Stimulated activated CD4-positive, alpha-beta T cell treated with anti-CD3 and anti-CD28 coated beads, Interleukin-15, amount 100 ng/mL, for 48 hours (primary cell): ENCODE data around the gene ZAR1L.
A peak's percentile ranks its signal among the peaks of the same experiment; 100 is the strongest.

ENCODE experiments used
- DNase-seq, 2 donors: peaks; one replicate each; pipeline ENCODE4 v3.0.0-alpha.2; 2020; ENCODE audit warnings: low read depth in 2 of 2

The ZAR1L gene

GRCh38 chr13:32302461-32302860 lies 12.7 kb downstream of the ZAR1L start:
- DNase-seq: no peak

DNA sequence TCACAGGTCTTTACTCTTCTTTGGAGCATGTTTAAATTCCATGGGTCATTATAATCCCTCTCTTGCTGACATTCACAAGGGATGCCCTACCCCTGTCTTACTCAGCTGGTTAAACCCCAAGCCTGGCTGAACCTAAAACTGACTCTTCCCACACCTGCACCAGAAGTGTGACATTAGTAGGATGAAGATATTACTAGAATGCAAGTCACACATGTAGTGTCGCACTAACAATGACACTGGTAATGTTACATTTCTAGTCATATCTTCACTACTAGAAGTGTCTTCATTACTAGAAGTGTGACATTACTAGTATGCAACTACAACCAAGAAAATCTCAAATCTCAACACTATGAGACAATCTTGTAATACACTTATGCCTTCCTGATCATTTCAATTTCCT lies 14.2 kb downstream of the ZAR1L start:
- no peak for DNase-seq

GRCh38 chr13:32300406-32300805 lies 14.8 kb downstream of the ZAR1L start:
- DNase-seq: no peak

DNA sequence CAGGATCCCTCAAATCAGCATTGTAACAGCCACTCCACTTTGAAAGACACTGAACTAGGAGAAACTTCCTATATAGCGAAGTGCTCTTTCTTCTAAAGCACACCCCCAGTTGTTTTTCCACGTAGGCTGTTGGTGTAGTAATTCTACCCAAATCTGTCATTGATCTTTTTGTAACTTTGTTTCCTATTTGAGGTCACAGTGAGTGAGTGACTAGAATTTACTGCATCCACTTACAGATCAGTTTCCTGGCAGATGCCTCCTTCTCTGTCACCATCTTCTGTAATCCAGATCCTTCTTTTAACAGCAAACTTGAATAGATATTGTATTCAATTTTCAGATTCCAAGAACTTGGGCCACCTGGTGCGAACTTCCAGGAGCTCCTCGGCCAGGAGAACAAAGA lies 15.3 kb downstream of the ZAR1L start:
- no peak for DNase-seq

DNA sequence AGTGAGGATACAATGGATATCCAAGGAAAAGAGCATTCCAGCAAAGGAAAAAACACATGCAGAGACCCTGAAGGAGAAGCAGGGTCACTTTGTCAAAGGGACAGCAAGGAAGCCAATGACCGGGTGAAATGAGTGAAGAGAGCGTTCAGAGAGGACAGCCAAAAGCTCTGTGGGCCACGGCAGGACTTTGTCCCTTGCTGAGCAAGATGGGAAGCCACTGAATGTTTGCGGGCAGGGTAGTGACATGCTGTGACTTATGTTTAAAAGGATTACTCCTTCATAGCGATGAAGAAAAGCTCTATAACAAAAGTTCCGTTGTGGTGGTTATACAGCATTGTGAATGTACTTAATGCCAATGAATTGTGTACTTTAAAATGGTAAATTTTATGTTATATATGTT lies 16.5 kb downstream of the ZAR1L start:
- no peak for DNase-seq

GRCh38 chr13:32297206-32297605 lies 18.0 kb downstream of the ZAR1L start:
- no peak for DNase-seq

- no peak for DNase-seq
Measured at GRCh38 chr13:32285633-32285965, 29.6 kb downstream of the ZAR1L start.

- no peak for DNase-seq
Measured at GRCh38 chr13:32284927-32285632, 30.1 kb downstream of the ZAR1L start.

GRCh38 chr13:32282096-32282711 lies 33.0 kb downstream of the ZAR1L start:
- no peak for DNase-seq

- no peak for DNase-seq
Measured at GRCh38 chr13:32281096-32281495, 34.1 kb downstream of the ZAR1L start.

DNA sequence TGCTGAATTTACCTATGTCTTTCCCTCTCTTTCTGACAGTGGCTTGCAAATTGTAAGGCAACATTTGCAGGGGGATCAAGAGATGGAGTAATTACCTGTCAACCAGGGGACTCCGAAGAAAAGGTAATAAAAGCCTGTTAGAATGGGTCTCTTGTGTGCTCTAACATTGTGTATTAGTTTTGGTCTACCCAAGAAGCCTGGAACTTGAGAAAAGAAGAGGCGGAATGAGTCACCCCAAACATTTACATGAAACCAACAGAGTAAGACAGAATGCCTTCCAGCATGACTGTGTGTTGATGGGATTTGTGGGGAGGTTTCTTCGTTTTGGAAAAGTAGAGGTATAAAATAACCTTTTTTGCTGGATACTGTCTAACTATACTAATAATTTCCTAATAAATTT lies 36.7 kb downstream of the ZAR1L start:
- no peak for DNase-seq

DNA sequence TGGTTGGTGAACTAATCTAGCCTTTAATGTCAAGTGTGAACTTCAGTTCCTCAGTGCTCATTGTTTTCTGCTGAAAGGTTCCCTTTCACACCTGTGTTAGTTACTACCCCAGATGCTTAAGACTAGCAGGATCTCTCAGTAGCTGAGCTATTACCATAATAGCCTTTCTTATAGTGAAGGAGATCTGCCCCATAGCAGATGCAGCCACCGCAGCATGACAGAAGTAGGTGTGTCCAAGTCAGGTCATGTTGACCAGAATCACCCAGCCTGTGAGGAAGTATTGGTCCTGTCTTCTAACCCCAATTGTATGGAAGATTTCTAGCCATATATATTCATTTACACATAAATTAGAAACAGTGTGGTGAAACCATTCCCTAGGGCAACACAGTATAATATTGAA lies 37.3 kb downstream of the ZAR1L start:
- DNase-seq: no peak

DNA sequence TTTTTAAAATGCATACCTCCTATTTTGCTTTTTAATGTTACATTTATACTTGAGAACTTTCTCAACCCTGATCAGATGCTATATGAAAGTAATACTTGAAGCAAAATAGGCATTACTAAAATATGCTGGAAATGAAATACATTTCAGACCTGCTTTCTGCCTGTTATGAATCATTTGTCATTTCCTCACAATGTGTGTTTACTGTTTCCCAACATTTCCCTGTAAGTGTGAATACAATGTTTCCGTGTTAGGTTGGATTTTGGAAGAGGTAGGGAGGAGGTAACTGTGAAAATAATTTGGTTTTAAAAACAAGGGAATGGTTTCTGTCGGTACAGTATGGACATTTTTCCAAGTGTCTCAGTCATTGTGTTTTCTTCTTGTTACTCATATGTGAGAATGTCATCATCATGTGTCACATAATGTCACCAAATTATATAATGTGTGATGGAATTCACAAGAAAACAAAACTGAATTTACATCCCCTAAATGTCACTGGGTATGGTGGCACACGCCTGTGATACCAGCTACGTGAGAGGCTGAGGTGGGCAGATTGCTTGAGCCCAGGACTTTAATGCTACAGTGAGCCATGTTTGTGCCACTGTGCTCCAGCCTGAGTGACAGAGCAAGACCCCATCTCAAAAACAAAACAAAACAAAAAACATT lies 43.0 kb downstream of the ZAR1L start:
- DNase-seq: no peak

DNA sequence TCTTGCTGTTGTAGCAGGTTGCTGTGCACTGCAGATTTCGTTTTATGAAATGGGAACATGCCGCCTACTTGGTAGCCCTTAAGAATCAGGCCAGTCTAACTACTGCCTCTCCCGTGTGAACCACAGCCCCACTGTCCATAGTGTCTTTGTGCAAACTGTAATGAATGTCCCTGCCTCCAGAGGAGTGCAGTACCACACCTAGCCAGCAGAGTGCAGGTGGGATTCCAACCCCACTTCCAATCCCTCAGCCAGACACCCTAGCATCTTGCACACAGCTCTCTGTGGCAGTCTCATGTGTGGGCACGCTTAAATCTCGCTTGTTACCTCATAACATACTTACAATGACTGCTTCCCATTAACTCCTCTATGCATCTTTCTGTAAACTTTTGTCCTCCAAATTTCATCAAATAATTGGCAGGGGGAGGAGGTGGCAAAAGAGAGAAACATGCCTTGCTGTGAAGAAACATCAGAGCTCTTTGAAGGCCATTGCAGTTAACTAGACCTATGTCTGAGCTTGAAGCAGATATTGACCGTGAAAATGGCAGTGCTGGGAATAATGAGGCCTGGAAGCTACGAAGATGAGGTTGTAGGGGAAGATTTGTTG lies 47.2 kb downstream of the ZAR1L start:
- peak in 1 of 2 donors; percentile 37 for DNase-seq

DNA sequence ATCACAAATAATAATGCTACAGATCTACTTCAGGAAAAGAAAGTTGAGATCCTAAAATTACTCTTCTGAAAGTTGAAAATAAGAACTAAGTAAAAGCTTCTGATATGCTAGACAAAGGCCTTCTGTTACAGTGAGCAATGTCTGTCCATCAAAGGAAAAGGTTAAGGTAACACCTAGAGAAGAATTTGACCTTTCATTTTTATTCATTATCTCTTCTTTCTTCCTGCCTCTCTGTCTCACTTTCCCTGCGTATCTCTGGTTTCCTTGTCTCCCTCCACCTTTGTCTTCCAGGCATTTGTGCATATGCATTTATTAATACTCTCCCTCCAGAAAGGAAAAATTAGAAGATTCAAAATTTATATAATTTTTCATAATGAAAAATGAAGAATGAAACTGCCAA lies 49.0 kb downstream of the ZAR1L start:
- no peak for DNase-seq

DNA sequence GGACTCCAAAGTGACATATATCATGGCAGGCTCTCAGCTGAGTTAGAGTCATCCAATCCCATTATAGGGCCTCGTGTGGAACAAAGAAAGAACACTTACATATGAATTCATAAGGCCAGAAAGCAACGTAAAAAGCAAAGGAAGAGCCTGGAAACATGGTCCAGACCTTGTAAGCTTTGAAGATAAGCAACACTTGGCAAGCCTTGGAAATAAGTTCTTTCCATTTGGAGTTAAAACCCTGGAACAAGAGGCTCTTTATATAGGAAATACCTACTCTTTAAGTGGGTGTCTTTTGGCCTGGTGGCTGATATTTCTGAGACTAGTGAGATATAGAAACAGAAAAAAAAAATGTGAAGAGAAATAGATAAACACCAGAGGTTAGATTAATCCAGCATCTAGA lies 49.4 kb downstream of the ZAR1L start:
- no peak for DNase-seq

DNA sequence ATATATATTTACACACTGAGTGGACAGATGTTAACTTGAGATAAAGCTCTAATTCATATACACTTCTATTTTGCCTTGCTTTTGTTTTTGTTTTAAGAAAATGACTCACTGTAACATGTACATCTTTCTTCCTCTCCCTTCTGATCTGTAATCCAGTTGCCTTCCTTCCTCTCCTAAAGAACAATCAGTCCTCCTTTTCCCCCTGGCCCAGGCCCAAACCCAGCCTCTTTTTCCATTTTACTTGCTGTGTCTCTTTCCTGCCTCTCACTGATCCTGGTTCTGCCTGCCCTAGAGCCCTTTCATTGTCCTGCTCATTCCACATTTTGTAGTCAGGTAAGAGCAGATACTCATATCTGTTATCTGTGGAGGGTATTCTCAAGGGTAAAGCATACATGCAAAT lies 50.8 kb downstream of the ZAR1L start:
- no peak for DNase-seq

GRCh38 chr13:32262619-32263018 lies 52.5 kb downstream of the ZAR1L start:
- DNase-seq: no peak

- DNase-seq: no peak
Measured at GRCh38 chr13:32262165-32262564, 53.0 kb downstream of the ZAR1L start.

DNA sequence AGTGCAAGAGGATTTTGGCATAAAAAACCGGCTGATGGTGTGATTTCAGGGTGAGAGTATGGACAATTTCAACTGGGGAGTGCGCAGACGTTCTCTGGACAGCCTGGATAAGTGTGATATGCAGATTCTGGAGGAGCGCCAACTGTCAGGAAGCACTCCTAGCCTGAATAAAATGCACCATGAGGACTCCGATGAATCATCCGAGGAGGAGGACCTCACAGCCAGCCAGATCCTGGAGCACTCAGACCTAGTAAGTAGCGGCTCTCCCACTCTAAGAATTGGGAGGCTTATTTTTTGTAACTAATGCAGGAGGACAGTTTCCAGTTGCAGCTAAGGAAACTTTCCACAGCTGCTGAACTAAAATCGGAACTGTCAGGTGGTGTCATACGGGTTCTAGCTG lies 53.6 kb downstream of the ZAR1L start:
- DNase-seq: no peak

DNA sequence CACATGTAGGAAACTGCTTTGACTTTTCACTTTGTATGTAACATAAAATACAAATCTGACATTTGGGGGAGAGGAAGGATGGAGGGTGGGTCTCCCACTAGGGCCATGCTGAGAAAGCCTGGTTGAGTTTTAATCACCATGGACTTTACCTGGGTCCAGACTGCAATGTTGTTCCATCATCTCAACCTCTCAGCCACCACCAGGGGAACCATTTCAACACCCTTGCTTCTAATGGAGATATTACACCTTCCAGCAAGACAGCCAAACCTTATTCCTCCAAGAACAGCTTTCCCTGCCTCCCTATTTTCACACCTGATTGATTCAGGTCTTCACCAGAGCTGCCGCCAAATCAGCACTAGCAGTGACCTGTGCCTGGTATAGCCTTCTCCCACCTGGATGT lies 56.0 kb downstream of the ZAR1L start:
- DNase-seq: no peak

DNA sequence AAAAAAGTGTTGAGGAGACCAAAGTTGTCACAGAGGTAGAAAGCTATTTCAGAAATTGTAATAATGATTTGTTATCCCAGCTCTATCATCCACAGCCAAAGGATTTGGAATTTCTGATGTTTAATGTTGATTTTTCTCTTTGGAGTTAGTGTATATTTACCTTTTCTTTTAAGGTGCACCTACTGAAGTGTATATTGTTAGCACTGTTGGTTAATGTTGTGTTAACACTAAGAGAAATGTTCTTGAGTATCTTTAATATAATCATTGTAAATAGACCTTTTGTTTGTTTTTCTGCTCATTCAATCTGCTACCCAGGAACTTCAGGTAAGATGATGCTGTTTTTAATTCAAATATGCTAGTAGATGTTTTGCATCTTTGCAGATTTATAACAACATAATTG lies 57.5 kb downstream of the ZAR1L start:
- no peak for DNase-seq

DNA sequence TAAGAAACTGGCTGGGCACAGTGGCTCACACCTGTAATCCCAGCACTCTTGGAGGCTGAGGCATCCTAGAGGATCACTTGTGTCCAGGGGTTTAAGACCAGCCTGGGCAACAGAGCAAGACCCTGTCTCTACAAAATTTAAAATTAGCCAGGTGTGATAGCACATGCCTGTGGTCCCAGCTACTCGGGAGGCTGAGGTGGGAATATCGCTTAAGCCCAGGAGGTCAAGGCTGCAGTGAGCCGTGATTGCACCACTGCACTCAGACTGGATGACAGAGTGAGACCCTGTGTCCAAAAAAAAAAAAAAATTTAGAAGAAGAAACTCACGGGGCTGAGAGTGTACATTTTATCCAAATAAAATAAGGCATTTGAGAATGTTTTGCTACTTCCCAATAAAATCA lies 58.9 kb downstream of the ZAR1L start:
- no peak for DNase-seq
